ENCODE data around the gene LACRT.

Gene LACRT

DNA sequence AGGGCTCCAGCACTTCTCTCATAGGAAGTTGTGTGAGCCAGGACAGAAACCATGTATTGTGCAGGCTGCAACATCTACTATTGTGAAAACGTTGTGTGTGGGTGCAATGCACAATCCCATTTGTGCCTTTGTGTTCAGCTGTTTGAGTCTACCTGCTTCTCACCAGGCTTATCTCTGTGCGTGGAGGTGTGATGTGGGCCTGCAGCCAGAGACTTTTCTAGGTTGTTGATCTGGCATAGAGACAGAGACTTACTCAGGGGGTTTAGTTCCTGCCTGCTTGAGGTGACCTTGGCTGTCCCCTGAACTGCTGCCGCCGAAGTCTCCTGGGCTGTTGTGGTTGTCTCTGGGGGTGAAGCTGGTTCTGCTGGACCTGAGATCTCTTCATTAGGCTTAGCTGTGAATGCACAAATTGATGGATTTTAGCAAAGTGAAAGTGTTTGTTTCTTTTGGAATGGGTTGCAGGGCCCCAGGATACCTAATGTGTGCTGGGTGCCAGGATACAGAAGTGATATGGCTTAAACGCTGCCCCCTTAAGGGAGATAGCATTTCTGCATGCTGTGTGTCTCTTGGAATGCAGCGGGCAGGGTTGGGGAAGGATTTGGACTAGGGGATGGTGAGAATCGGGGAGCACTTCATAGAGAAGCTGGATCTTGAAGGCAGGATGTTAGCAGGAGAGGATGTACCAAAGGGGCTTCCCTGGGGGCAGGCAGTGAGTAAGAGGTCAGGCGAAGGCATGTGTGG is 2.5 kb downstream of the LACRT start:
- Histone ChIP-seq H3K27me3 (replicated peaks; ENCODE audit: control insufficient read depth, insufficient read depth, low read length) (peaks cover 58% of the 10 kb centered on the region), H3K36me3 (ENCODE audit: control insufficient read depth, insufficient read depth, low read length, severe bottlenecking) (no peaks in the 10 kb centered on the region), H3K9me3 (ENCODE audit: control insufficient read depth, low read length) (peaks cover 12% of the 10 kb centered on the region), H3K4me1 (ENCODE audit: control insufficient read depth, insufficient read depth, low read length) (no peaks in the 10 kb centered on the region), H3K4me3 (ENCODE audit: low read length) (no peak overlapping the region), H3K9ac (ENCODE audit: low read length) (no peak overlapping the region)
- DNase-seq (ENCODE audit: low read depth): no peak

DNA sequence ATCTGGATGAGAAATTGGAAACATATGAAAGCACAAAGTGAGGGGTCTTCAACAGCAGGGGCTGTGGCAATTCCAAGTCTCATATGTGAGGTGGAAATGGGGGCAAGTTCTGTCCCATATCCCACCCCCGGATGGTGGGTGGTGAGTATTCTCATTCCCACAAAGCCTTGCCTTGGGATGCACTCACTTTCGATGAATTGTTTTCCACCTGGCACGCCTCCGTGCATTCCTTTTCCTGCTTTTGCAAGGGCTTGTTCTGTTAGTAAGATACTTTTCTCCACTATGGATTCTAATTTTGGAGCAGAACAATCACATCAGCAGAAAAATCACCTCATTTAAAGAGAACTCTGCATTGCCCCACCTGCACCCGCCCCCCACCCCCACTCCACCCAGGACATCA is 3.1 kb downstream of the LACRT start:
- Histone ChIP-seq H3K9me3 (ENCODE audit: control insufficient read depth, low read length) (peaks cover 12% of the 10 kb centered on the region), H3K4me1 (ENCODE audit: control insufficient read depth, insufficient read depth, low read length) (no peaks in the 10 kb centered on the region), H3K36me3 (ENCODE audit: control insufficient read depth, insufficient read depth, low read length, severe bottlenecking) (no peaks in the 10 kb centered on the region), H3K4me3 (ENCODE audit: low read length) (no peak overlapping the region), H3K27me3 (replicated peaks; ENCODE audit: control insufficient read depth, insufficient read depth, low read length) (peaks cover 53% of the 10 kb centered on the region), H3K9ac (ENCODE audit: low read length) (no peak overlapping the region)
- DNase-seq (ENCODE audit: low read depth): no peak

DNA sequence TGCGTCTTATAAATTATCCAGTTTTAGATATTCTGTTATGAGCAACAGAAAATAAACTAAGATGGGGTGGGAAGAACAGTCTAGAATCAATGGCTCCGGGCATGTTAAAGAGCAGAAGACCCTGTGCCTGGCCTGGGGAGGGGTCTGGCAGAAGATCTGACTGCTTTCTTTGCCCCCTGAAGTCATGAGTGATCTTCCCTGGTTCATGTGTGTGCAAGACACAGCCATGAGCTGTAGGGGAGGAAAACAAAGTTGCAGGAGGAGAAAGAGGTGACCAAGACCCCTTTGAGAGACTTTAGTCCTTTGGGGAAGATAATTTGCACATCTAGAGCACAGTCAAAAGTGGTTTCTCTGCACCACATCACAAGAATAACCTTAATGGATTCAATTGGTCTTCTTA is 4.8 kb downstream of the LACRT start:
- Histone ChIP-seq H3K4me1 (ENCODE audit: control insufficient read depth, insufficient read depth, low read length) (no peaks in the 10 kb centered on the region), H3K27me3 (replicated peaks; ENCODE audit: control insufficient read depth, insufficient read depth, low read length) (peaks cover 59% of the 10 kb centered on the region), H3K9ac (ENCODE audit: low read length) (no peak overlapping the region), H3K9me3 (ENCODE audit: control insufficient read depth, low read length) (peaks cover 12% of the 10 kb centered on the region), H3K36me3 (ENCODE audit: control insufficient read depth, insufficient read depth, low read length, severe bottlenecking) (no peaks in the 10 kb centered on the region), H3K4me3 (ENCODE audit: low read length) (no peak overlapping the region)
- DNase-seq (ENCODE audit: low read depth): no peak

DNA sequence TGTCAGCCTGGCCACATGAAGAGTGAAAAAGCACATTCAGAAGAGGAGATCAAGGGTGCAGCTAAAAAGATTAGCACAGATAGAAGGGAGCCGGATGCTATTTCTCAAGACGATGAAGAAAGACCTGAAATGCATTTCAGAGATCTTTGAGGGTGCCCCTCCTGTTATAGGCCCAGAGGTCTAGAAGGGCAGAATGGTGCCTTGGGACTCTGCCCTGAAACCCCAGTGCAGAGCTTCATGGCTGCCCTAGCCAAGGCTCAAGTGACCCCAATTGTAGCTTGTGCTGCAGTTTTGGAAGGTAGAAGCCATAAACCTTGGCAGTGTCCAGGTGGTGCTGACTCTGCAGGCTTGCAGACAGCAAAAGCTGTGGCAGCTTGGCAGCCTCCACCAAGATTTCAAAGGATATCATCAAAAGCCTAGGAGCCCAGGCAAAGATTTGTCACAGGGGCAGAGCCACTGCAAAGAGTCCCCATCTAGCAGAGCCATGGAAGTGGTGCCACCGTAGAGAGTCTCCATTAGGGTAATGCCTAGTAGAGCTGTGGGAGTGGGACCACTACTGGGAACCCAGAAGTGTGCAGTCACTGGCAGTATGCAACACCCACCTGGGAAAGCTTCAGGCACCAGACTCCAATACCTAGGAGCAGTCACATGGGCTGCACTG is 6.4 kb downstream of the LACRT start:
- Histone ChIP-seq H3K9me3 (ENCODE audit: control insufficient read depth, low read length) (peaks cover 12% of the 10 kb centered on the region), H3K27me3 (replicated peaks; ENCODE audit: control insufficient read depth, insufficient read depth, low read length) (peaks cover 59% of the 10 kb centered on the region)

DNA sequence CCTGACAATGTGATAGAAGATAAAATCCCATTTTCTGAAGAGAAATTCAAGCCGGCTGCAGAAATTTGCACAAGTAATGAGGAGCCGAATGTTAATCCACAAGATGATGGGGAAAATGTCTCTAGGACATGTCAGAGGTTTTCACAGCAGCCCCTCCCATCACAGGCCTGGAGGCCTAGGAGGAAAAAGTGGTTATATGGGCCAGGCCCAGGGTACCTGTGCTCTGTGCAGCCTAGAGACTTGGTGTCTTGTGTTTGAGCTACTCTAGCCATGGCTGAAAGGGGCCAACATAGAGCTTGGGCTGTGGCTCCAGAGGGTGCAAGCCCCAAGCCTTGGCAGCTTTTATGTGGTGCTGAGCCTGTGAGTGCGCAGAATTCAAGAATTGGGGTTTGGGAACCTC is 7.4 kb downstream of the LACRT start:
- DNase-seq (ENCODE audit: low read depth): no peak
- Histone ChIP-seq H3K4me1 (ENCODE audit: control insufficient read depth, insufficient read depth, low read length) (peaks cover 3% of the 10 kb centered on the region), H3K27me3 (replicated peaks; ENCODE audit: control insufficient read depth, insufficient read depth, low read length) (peaks cover 59% of the 10 kb centered on the region), H3K9ac (ENCODE audit: low read length) (no peak overlapping the region), H3K9me3 (ENCODE audit: control insufficient read depth, low read length) (peaks cover 12% of the 10 kb centered on the region), H3K36me3 (ENCODE audit: control insufficient read depth, insufficient read depth, low read length, severe bottlenecking) (no peaks in the 10 kb centered on the region), H3K4me3 (ENCODE audit: low read length) (no peak overlapping the region)

More for the DNA sequence above, 6.4 kb downstream of the LACRT start:
- no peak overlapping the region for H3K4me3 ChIP-seq (ENCODE audit: low read length)
- H3K9ac ChIP-seq (ENCODE audit: low read length): no peak overlapping the region
- H3K4me1 ChIP-seq (ENCODE audit: control insufficient read depth, insufficient read depth, low read length): peaks cover 3% of the 10 kb centered on the region
- H3K36me3 ChIP-seq (ENCODE audit: control insufficient read depth, insufficient read depth, low read length, severe bottlenecking): no peaks in the 10 kb centered on the region
- DNase-seq (ENCODE audit: low read depth): no peak

DNA sequence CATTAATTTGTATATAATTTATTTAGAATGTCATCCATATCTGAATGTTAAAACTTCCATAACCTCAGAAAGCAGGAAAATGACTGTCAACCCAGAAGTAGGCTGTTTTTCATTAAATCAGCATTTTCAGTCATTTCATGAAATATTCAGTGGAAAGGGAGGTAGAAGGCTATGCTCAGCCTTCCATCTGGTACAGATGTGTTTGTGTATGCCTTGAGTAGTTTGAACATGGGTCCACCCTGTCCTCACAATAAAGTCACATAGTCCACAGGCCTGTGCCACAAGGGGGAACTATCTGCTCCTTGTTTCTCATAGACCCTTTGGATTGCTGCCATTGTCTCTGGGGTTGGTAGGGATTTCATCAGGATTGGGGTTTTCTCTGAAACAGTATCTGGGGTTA is 9.1 kb downstream of the LACRT start:
- peaks cover 63% of the 10 kb centered on the region for H3K27me3 ChIP-seq (replicated peaks; ENCODE audit: control insufficient read depth, insufficient read depth, low read length)

DNA sequence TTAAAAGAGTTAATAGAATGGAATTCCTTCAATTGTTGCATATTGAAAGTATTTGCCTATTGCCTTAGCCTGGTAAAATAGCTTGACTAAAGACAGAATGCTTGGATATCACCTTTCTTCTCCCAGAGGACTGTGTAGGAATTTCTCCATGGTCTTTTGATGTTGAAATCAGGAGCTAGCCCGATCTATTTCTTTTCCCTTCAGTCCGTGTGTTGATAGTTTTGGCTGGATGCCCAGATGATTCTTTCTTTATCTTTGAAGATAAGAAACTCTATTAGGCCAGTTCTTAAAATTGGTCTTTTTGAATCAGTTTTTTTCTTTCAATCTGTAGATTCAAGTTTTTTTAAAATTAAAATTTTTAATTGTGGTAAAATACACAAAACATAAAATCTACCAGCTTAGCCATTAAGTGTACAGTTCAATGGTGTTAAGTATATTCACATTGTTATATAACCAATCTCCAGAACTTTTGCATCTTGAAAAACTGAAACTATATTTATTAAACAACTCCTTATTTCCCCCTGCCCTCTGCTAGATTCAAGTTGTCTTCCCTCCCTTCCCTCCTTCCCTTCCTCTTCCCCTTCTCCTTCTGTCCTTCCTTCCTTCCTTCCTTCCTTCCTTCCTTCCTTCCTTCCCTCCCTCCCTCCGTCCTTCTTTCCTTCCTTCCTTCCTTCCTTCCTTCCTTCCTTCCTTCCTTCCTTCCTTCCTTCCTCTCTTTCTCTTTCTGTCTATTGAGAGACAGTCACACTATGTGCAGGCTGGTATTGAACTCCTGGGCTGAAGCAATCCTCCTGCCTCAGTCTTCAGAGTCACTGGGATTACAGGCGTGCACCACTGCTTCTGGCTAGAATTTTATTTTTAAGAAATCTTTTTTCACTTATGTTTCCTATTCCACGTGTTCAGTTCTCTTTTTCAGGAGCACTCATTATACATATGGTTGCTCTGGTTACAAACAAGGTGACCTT is 10.1 kb downstream of the LACRT start:
- Histone ChIP-seq H3K9ac (ENCODE audit: low read length) (no peak overlapping the region), H3K9me3 (ENCODE audit: control insufficient read depth, low read length) (peaks cover 12% of the 10 kb centered on the region), H3K4me1 (ENCODE audit: control insufficient read depth, insufficient read depth, low read length) (peaks cover 3% of the 10 kb centered on the region), H3K36me3 (ENCODE audit: control insufficient read depth, insufficient read depth, low read length, severe bottlenecking) (no peaks in the 10 kb centered on the region), H3K27me3 (replicated peaks; ENCODE audit: control insufficient read depth, insufficient read depth, low read length) (peaks cover 53% of the 10 kb centered on the region), H3K4me3 (ENCODE audit: low read length) (no peak overlapping the region)
- DNase-seq (ENCODE audit: low read depth): no peak

More for the DNA sequence above, 9.1 kb downstream of the LACRT start:
- Histone ChIP-seq H3K36me3 (ENCODE audit: control insufficient read depth, insufficient read depth, low read length, severe bottlenecking) (no peaks in the 10 kb centered on the region), H3K9me3 (ENCODE audit: control insufficient read depth, low read length) (peaks cover 12% of the 10 kb centered on the region), H3K9ac (ENCODE audit: low read length) (no peak overlapping the region), H3K4me3 (ENCODE audit: low read length) (no peak overlapping the region), H3K4me1 (ENCODE audit: control insufficient read depth, insufficient read depth, low read length) (peaks cover 3% of the 10 kb centered on the region)
- DNase-seq (ENCODE audit: low read depth): no peak

DNA sequence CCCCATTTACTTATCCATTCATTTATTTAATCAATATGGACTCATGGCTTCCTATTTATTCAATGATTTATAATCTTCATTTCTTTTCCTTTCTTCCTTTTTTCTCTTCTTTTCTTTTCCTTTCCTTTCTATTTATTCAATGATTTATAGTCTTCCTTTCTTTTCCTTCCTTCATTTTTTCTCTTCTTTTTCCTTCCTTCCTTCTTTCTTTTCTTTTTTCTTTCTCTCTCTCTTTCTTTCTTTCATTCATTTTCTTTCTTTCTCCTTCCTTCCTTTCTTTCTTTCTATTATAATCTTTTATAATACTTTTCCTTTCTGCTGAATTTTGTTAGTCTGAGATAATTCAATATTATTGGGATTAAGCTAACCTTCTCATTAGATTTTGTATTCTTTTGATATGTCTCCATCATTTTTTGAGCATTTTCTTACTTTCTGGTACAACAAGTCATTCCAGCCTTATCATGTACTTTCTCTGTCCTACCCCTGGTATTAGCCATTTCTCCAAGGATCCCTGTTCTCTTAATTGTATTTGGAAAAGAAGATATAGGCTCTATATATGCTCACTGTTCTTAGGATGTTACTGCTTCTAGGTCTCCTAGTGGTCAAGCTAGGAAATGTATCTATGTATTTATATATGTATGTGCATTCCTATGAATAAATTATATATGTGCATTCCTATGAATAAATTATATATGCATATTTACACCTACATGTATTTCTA is 12.1 kb downstream of the LACRT start:
- Histone ChIP-seq H3K9ac (ENCODE audit: low read length) (no peak overlapping the region), H3K4me3 (ENCODE audit: low read length) (no peak overlapping the region), H3K4me1 (ENCODE audit: control insufficient read depth, insufficient read depth, low read length) (peaks cover 3% of the 10 kb centered on the region), H3K9me3 (ENCODE audit: control insufficient read depth, low read length) (peaks cover 4% of the 10 kb centered on the region), H3K27me3 (replicated peaks; ENCODE audit: control insufficient read depth, insufficient read depth, low read length) (peaks cover 36% of the 10 kb centered on the region), H3K36me3 (ENCODE audit: control insufficient read depth, insufficient read depth, low read length, severe bottlenecking) (no peaks in the 10 kb centered on the region)
- no peak for DNase-seq (ENCODE audit: low read depth)

DNA sequence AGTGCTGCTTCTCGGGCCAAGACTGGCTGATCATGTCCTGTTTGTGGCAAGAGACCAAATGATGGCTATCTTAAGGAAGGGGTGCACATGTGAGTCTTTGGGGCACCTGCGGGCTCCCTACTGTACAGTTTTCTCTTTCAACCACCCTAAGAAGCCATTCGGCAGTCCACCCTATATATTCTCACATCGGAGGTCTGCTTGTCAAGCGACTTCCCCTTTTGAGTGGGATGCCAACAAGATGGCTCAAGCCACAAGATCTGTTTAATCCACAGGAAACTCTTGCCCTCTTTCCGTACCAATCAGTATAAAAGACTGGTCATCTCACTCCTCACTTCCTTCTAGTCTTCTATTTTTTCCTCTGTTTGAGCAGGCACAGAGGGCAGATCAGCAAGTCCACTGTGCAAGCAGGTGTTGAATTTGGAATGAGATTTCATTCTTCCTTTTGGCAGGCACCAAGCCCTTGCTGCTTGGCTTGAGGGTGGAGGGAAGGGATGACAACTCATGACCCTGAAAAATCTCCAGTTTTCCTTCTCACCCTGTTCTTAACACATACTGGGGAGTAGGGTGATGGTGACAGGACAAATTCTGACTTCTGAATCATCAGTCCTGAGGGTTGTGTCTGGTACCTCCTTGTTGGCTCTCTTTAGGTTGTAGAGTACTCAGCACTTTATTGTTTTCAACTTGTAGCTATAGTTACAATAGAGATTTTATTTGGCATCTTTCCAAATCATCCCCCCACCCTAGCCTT is 17.6 kb downstream of the LACRT start:
- Histone ChIP-seq H3K9ac (ENCODE audit: low read length) (no peak overlapping the region), H3K36me3 (ENCODE audit: control insufficient read depth, insufficient read depth, low read length, severe bottlenecking) (no peaks in the 10 kb centered on the region), H3K9me3 (ENCODE audit: control insufficient read depth, low read length) (no peaks in the 10 kb centered on the region), H3K4me3 (ENCODE audit: low read length) (no peak overlapping the region), H3K4me1 (ENCODE audit: control insufficient read depth, insufficient read depth, low read length) (no peaks in the 10 kb centered on the region), H3K27me3 (replicated peaks; ENCODE audit: control insufficient read depth, insufficient read depth, low read length) (peaks cover 43% of the 10 kb centered on the region)
- no peak for DNase-seq (ENCODE audit: low read depth)

DNA sequence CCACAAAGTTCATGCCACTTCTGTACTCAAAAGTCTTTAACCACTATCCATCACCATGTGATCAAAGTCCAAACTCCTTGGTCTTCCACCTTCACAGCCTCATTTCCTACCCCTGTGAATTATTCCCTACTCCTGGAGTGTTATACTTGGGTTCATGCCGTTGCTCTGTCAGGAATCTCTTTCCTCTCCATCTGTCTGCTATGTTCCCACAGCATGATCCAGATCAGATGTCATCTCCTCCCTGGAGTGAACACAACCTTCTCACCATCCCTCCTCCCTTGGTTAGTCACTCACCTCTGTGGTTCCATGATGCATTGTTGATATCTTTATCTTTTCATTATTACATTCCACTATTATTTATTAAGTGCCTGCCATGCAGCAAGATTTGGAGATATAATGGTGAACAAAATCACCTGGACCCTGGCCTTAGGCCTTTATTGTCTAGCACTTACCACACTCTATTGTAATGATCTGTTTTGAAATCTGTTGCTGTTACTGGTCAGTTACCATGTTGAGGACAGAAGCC is 22.4 kb downstream of the LACRT start:
- no peaks in the 10 kb centered on the region for H3K36me3 ChIP-seq (ENCODE audit: control insufficient read depth, insufficient read depth, low read length, severe bottlenecking)
- no peak for DNase-seq (ENCODE audit: low read depth)
- no peaks in the 10 kb centered on the region for H3K4me1 ChIP-seq (ENCODE audit: control insufficient read depth, insufficient read depth, low read length)
- H3K4me3 ChIP-seq (ENCODE audit: low read length): no peak overlapping the region
- no peaks in the 10 kb centered on the region for H3K9me3 ChIP-seq (ENCODE audit: control insufficient read depth, low read length)
- peaks cover 66% of the 10 kb centered on the region for H3K27me3 ChIP-seq (replicated peaks; ENCODE audit: control insufficient read depth, insufficient read depth, low read length)
- no peak overlapping the region for H3K9ac ChIP-seq (ENCODE audit: low read length)

Data from adipocyte (in vitro differentiated cells).